Bronchial epithelial cell (primary cell): ENCODE data around the gene PSTPIP1. TPM values are rescaled to one million over a fixed set of nuclear protein-coding genes. Genes with fewer than 3 reads are reported as not detected.
A peak's percentile ranks its signal among the peaks of the same experiment; 100 is the strongest.

Experiments
- DNase-seq: peaks from one replicate; pipeline ENCODE4 v3.0.0-alpha.2; 2010; ENCODE audit warnings: low read depth
- FAIRE-seq: peaks from 2 replicates; lab custom pipeline; 2011; peaks lifted over from hg19 to GRCh38; lab: Jason Lieb, UNC
- H3K27me3 ChIP-seq: 2 replicates; pipeline ENCODE4 v1.5.1; 2011; ENCODE audit warnings: low read length; ENCODE audit not compliant: control insufficient read depth, insufficient read depth
- H3K36me3 ChIP-seq: 2 replicates; pipeline ENCODE4 v1.5.1; 2011; ENCODE audit warnings: low read length; ENCODE audit not compliant: control insufficient read depth, insufficient read depth
- H3K4me3 ChIP-seq: 2 replicates; pipeline ENCODE4 v1.5.1; 2011; ENCODE audit warnings: mild to moderate bottlenecking, low read depth, low read length, control low read depth
- CTCF ChIP-seq: IDR thresholded peaks from 2 replicates; pipeline ENCODE4 v1.5.1; 2011; ENCODE audit warnings: mild to moderate bottlenecking, moderate library complexity, low read length, control low read depth, inconsistent platforms; ENCODE audit not compliant: insufficient read depth, severe bottlenecking
- total RNA-seq: library from RNA; depleted of rRNA; stranded (reverse); fragments of >200 nt; gene quantifications from 2 replicates; pipeline ENCODE4 v1.2.1, GENCODE V29; 2014

PSTPIP1 gene
- total RNA-seq, 1 donor from 2014 or later, result not detected

- Histone ChIP-seq H3K4me3 (no peak overlapping the region), H3K36me3 (no peaks in the 10 kb centered on the region), H3K27me3 (no peaks in the 10 kb centered on the region)
- no peak for TF ChIP-seq CTCF
- DNase-seq, result peak; percentile 20
- no peak for FAIRE-seq
These were observed 43.6 kb downstream of the PSTPIP1 start for GRCh38 chr15:77038312-77039216.

GRCh38 chr15:77039217-77039533 lies 44.2 kb downstream of the PSTPIP1 start:
- DNase-seq (no peak), FAIRE-seq (no peak)
- Histone ChIP-seq H3K4me3 (no peak overlapping the region), H3K27me3 (no peaks in the 10 kb centered on the region), H3K36me3 (no peaks in the 10 kb centered on the region)
- no peak for TF ChIP-seq CTCF

- TF ChIP-seq CTCF, result no peak
- no peak for FAIRE-seq
- Histone ChIP-seq H3K36me3 (peaks cover 1% of the 10 kb centered on the region), H3K4me3 (no peak overlapping the region), H3K27me3 (no peaks in the 10 kb centered on the region)
- DNase-seq, result no peak
These were observed 44.9 kb downstream of the PSTPIP1 start for GRCh38 chr15:77039848-77040247.

GRCh38 chr15:77040673-77041072 lies 45.7 kb downstream of the PSTPIP1 start:
- FAIRE-seq, result no peak
- no peaks in the 10 kb centered on the region for H3K27me3 ChIP-seq
- H3K36me3 ChIP-seq, result peaks cover 1% of the 10 kb centered on the region
- no peak for DNase-seq
- TF ChIP-seq CTCF, result no peak
- H3K4me3 ChIP-seq, result no peak overlapping the region

- FAIRE-seq (no peak), DNase-seq (no peak)
- Histone ChIP-seq H3K4me3 (no peak overlapping the region), H3K36me3 (peaks cover 3% of the 10 kb centered on the region), H3K27me3 (no peaks in the 10 kb centered on the region)
- TF ChIP-seq CTCF, result no peak
These were observed 47.5 kb downstream of the PSTPIP1 start for GRCh38 chr15:77042245-77042919.
